ENCODE data around the gene IRF4. TPM values are rescaled to one million over a fixed set of nuclear protein-coding genes. Genes with fewer than 3 reads are reported as not detected.

IRF4 gene
- polyA plus RNA-seq, 1 experiment: not detected

- TF ChIP-seq CTCF (IDR thresholded peaks at IDR 0.05; ENCODE audit: low read depth, low read length): no peak
- no peak overlapping the region for H3K4me3 ChIP-seq (ENCODE audit: low read depth, low read length)
- peaks cover 33% of the 10 kb centered on the region for H3K9me3 ChIP-seq (ENCODE audit: control insufficient read depth, insufficient read depth, low read length)
- POLR2A ChIA-PET: no interaction called here
- CTCF ChIA-PET: interaction anchor here (1.5 kb wide), 1 partner anchor 9 kb away, joined by 3 read pairs; no protein-coding TSS in a partner anchor
- no peak overlapping the region for H3K27ac ChIP-seq (ENCODE audit: low read depth, low read length)
- DNase-seq (ENCODE audit: low read depth, low spot score): no peak
- H3K27me3 ChIP-seq (ENCODE audit: control insufficient read depth, insufficient read depth, low read length): peaks cover 7% of the 10 kb centered on the region
Observed at GRCh38 chr6:382883-383810, 8.4 kb upstream of the IRF4 start.

- Histone ChIP-seq H3K4me3 (ENCODE audit: low read depth, low read length) (no peak overlapping the region), H3K9me3 (ENCODE audit: control insufficient read depth, insufficient read depth, low read length) (peaks cover 27% of the 10 kb centered on the region), H3K27ac (ENCODE audit: low read depth, low read length) (no peak overlapping the region), H3K27me3 (ENCODE audit: control insufficient read depth, insufficient read depth, low read length) (peaks cover 12% of the 10 kb centered on the region)
- no peak for DNase-seq (ENCODE audit: low read depth, low spot score)
- TF ChIP-seq CTCF (IDR thresholded peaks at IDR 0.05; ENCODE audit: low read depth, low read length): no peak
- ChIA-PET CTCF (interaction anchor here (1.5 kb wide), 1 partner anchor 10 kb away, joined by 3 read pairs; no protein-coding TSS in a partner anchor), POLR2A (no interaction called here)
Observed at GRCh38 chr6:383856-384255, 7.7 kb upstream of the IRF4 start.

GRCh38 chr6:384898-385297 is 6.7 kb upstream of the IRF4 start:
- CTCF ChIA-PET: no interaction called here
- H3K4me3 ChIP-seq (ENCODE audit: low read depth, low read length): no peak overlapping the region
- POLR2A ChIA-PET: interaction anchor here (0.6 kb wide), 1 partner anchor 38 kb away, joined by 5 read pairs; no protein-coding TSS in a partner anchor
- no peak for TF ChIP-seq CTCF (IDR thresholded peaks at IDR 0.05; ENCODE audit: low read depth, low read length)
- peaks cover 16% of the 10 kb centered on the region for H3K27me3 ChIP-seq (ENCODE audit: control insufficient read depth, insufficient read depth, low read length)
- H3K27ac ChIP-seq (ENCODE audit: low read depth, low read length): no peak overlapping the region
- DNase-seq (ENCODE audit: low read depth, low spot score): no peak
- H3K9me3 ChIP-seq (ENCODE audit: control insufficient read depth, insufficient read depth, low read length): peaks cover 17% of the 10 kb centered on the region

GRCh38 chr6:385614-386013 is 5.9 kb upstream of the IRF4 start:
- POLR2A ChIA-PET: interaction anchor here (0.6 kb wide), 1 partner anchor 37 kb away, joined by 5 read pairs; no protein-coding TSS in a partner anchor
- H3K4me3 ChIP-seq (ENCODE audit: low read depth, low read length): no peak overlapping the region
- no peak overlapping the region for H3K27ac ChIP-seq (ENCODE audit: low read depth, low read length)
- DNase-seq (ENCODE audit: low read depth, low spot score): no peak
- H3K27me3 ChIP-seq (ENCODE audit: control insufficient read depth, insufficient read depth, low read length): peaks cover 21% of the 10 kb centered on the region
- TF ChIP-seq CTCF (IDR thresholded peaks at IDR 0.05; ENCODE audit: low read depth, low read length): no peak
- H3K9me3 ChIP-seq (ENCODE audit: control insufficient read depth, insufficient read depth, low read length): peaks cover 9% of the 10 kb centered on the region
- CTCF ChIA-PET: no interaction called here

- TF ChIP-seq CTCF (IDR thresholded peaks at IDR 0.05; ENCODE audit: low read depth, low read length): no peak
- CTCF ChIA-PET: no interaction called here
- POLR2A ChIA-PET: no interaction called here
- Histone ChIP-seq H3K9me3 (ENCODE audit: control insufficient read depth, insufficient read depth, low read length) (peaks cover 5% of the 10 kb centered on the region), H3K4me3 (ENCODE audit: low read depth, low read length) (no peak overlapping the region), H3K27me3 (ENCODE audit: control insufficient read depth, insufficient read depth, low read length) (peaks cover 30% of the 10 kb centered on the region), H3K27ac (ENCODE audit: low read depth, low read length) (no peak overlapping the region)
- DNase-seq (ENCODE audit: low read depth, low spot score): no peak
Observed at GRCh38 chr6:386688-387266, 4.8 kb upstream of the IRF4 start.
